ENCODE measurements around the gene ZMIZ1.

Gene ZMIZ1

GRCh38 chr10:79166741-79167140, 98.0 kb downstream of the ZMIZ1 start:
- Histone ChIP-seq H3K79me2 (ENCODE audit: insufficient read depth, low read length) (peaks cover 32% of the 10 kb centered on the region; the same call in 1 of the 2 replicates), H3K9me2 (replicated peaks; ENCODE audit: low read depth, low read length) (no peaks in the 10 kb centered on the region), H4K20me1 (ENCODE audit: insufficient read depth, low read length, poor library complexity, severe bottlenecking) (peaks cover 13% of the 10 kb centered on the region), H3K4me3 (ENCODE audit: low read length, poor library complexity, severe bottlenecking) (no peak overlapping the region), H2AFZ (ENCODE audit: low read length) (no peak overlapping the region), H3K9ac (ENCODE audit: low read depth, low read length, poor library complexity, severe bottlenecking) (no peak overlapping the region), H3K36me3 (ENCODE audit: insufficient read depth, low read length) (peaks cover 99% of the 10 kb centered on the region; the same call in 1 of the 2 replicates), H3F3A (ENCODE audit: low read depth) (no peaks in the 10 kb centered on the region), H3K4me2 (ENCODE audit: low read depth, low read length, poor library complexity, severe bottlenecking) (no peak overlapping the region), H3K4me1 (ENCODE audit: insufficient read depth, low read length, poor library complexity, severe bottlenecking) (no peaks in the 10 kb centered on the region), H3K9me3 (ENCODE audit: insufficient read depth, low read depth, low read length) (no peaks in the 10 kb centered on the region), H3K27me3 (ENCODE audit: insufficient read depth, low read length, poor library complexity, severe bottlenecking) (no peaks in the 10 kb centered on the region)
- no peak for TF ChIP-seq CTCF (conservative IDR thresholded peaks at IDR 0.05; ENCODE audit: low read length)
- TF ChIP-seq EZH2phosphoT487 (IDR thresholded peaks at IDR 0.05; ENCODE audit: borderline replicate concordance) = no peak

DNA sequence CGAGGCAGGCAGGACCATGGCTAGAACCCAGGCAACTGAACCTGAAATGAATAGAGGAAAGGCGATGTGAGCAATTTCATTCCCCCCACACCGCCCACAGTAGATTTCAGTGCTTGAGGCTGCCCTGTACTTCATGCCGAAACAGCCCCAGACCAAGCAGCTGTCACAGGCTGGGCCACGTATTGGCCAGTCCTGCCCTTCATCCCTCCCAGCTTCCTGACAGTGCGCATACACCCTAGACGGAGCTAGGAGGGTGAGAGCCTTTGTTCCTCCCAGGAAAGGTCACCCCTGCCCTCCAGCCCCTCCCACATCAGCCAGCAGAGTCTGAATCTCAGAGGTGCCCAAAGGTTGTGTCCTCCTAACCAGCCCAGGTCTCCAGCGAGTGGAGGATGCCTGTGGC, 98.8 kb downstream of the ZMIZ1 start:
- Histone ChIP-seq H3K27me3 (ENCODE audit: insufficient read depth, low read length, poor library complexity, severe bottlenecking) (no peaks in the 10 kb centered on the region), H3K9me3 (ENCODE audit: insufficient read depth, low read depth, low read length) (no peaks in the 10 kb centered on the region), H3K9ac (ENCODE audit: low read depth, low read length, poor library complexity, severe bottlenecking) (no peak overlapping the region), H3K9me2 (replicated peaks; ENCODE audit: low read depth, low read length) (no peaks in the 10 kb centered on the region), H3K4me1 (ENCODE audit: insufficient read depth, low read length, poor library complexity, severe bottlenecking) (no peaks in the 10 kb centered on the region), H4K20me1 (ENCODE audit: insufficient read depth, low read length, poor library complexity, severe bottlenecking) (peaks cover 11% of the 10 kb centered on the region), H2AFZ (ENCODE audit: low read length) (no peak overlapping the region), H3K4me3 (ENCODE audit: low read length, poor library complexity, severe bottlenecking) (no peak overlapping the region), H3K4me2 (ENCODE audit: low read depth, low read length, poor library complexity, severe bottlenecking) (no peak overlapping the region), H3F3A (ENCODE audit: low read depth) (no peaks in the 10 kb centered on the region), H3K79me2 (ENCODE audit: insufficient read depth, low read length) (peaks cover 24% of the 10 kb centered on the region; the same call in 1 of the 2 replicates), H3K36me3 (ENCODE audit: insufficient read depth, low read length) (peaks cover 99% of the 10 kb centered on the region; the same call in 1 of the 2 replicates)
- TF ChIP-seq CTCF (conservative IDR thresholded peaks at IDR 0.05; ENCODE audit: low read length) (no peak), EZH2phosphoT487 (IDR thresholded peaks at IDR 0.05; ENCODE audit: borderline replicate concordance) (no peak)

DNA sequence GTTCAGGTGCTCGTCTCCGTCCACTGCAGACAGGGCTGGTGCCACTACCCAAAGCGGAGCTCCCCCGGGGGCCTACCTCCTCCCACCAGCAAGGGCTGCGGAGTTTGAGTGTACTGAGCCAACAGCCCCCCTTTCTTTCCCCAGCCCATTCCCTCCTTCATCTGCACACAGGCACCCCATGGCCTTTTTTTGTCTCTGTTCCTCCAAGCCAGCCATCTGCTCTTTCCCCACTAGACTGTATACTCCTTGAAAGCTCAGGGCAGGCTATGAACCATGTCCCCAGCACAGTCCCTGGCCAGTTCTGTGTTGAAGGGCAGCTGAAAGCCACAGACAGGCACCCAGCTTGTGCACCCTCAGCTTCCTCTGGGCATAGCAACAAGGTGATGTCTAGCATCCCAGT, 99.4 kb downstream of the ZMIZ1 start:
- no peak overlapping the region for H2AFZ ChIP-seq (ENCODE audit: low read length)
- no peaks in the 10 kb centered on the region for H3F3A ChIP-seq (ENCODE audit: low read depth)
- peaks cover 5% of the 10 kb centered on the region for H4K20me1 ChIP-seq (ENCODE audit: insufficient read depth, low read length, poor library complexity, severe bottlenecking)
- no peak overlapping the region for H3K9ac ChIP-seq (ENCODE audit: low read depth, low read length, poor library complexity, severe bottlenecking)
- H3K4me3 ChIP-seq (ENCODE audit: low read length, poor library complexity, severe bottlenecking) = no peak overlapping the region
- no peaks in the 10 kb centered on the region for H3K27me3 ChIP-seq (ENCODE audit: insufficient read depth, low read length, poor library complexity, severe bottlenecking)
- peaks cover 18% of the 10 kb centered on the region; the same call in 1 of the 2 replicates for H3K79me2 ChIP-seq (ENCODE audit: insufficient read depth, low read length)
- TF ChIP-seq CTCF (conservative IDR thresholded peaks at IDR 0.05; ENCODE audit: low read length) = no peak
- TF ChIP-seq EZH2phosphoT487 (IDR thresholded peaks at IDR 0.05; ENCODE audit: borderline replicate concordance) = no peak
- no peaks in the 10 kb centered on the region for H3K4me1 ChIP-seq (ENCODE audit: insufficient read depth, low read length, poor library complexity, severe bottlenecking)
- H3K9me2 ChIP-seq (replicated peaks; ENCODE audit: low read depth, low read length) = no peaks in the 10 kb centered on the region
- H3K4me2 ChIP-seq (ENCODE audit: low read depth, low read length, poor library complexity, severe bottlenecking) = no peak overlapping the region
- no peaks in the 10 kb centered on the region for H3K9me3 ChIP-seq (ENCODE audit: insufficient read depth, low read depth, low read length)
- H3K36me3 ChIP-seq (ENCODE audit: insufficient read depth, low read length) = peaks cover 99% of the 10 kb centered on the region; the same call in 1 of the 2 replicates

Data from Loucy (cell line).